Measurements from ENCODE around the gene DNAH8. TPM values are rescaled to one million over a fixed set of nuclear protein-coding genes. Genes with fewer than 3 reads are reported as not detected.

DNAH8 gene
- total and polyA plus RNA-seq, 2 donors (not counting 3 experiments of a cell fraction or from before 2014, with no cell fraction given) = 0.29 to 0.61 TPM

DNA sequence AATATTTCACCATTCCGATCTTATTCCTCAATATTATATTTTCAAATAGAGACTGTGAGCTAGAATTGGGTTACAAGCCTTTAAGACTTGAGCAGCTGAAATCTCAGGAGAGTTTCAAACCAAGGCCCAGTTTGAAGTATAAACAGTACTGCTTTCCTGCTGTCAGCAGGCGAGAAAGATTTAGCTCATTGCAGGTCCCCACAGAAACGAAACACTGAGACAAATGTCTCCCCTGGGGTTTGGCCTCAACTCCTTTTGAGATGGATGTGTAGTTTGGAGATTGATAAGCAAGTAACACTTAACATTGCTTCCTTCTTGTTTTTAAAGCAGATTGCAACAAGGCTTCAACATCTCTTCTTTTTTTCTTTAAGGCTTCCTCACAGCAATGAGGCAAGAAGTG is 311.1 kb downstream of the DNAH8 start:
- no peak overlapping the region for H2AFZ ChIP-seq (ENCODE audit: low read depth, low read length)
- no peaks in the 10 kb centered on the region for H3K4me1 ChIP-seq (ENCODE audit: control insufficient read depth, extremely low read depth, insufficient read depth, low read length)
- H3K4me3 ChIP-seq (replicated peaks in 1 of 3; ENCODE audit: insufficient read depth in 1 of 3, low read depth in 1 of 3, low read length in 3 of 3) = no peak overlapping the region
- no peaks in the 10 kb centered on the region for H3K9me1 ChIP-seq (replicated peaks; ENCODE audit: control insufficient read depth, extremely low read depth, insufficient read depth, low read length)
- no TSS peak for BruUV-seq (replicated peaks)
- no peak overlapping the region for H3K9ac ChIP-seq (replicated peaks; ENCODE audit: extremely low read depth, insufficient read depth, low read length)
- dilution Hi-C loops (cut with MboI; ENCODE audit: extremely low pct_ligation_motif_present, low sequenced_read_pairs) (no loop called here), intact Hi-C loops (cut with micrococcal nuclease) (no loop called here)
- no peaks in the 10 kb centered on the region for H3K9me3 ChIP-seq (replicated peaks; ENCODE audit: control insufficient read depth, insufficient read depth, low read length)
- H3K4me2 ChIP-seq (ENCODE audit: insufficient read depth, low read length) = no peak overlapping the region
- DNase-seq (ENCODE audit: low read depth, low spot score) (no peak), FAIRE-seq (no peak)
- no peaks in the 10 kb centered on the region for H4K20me1 ChIP-seq (replicated peaks; ENCODE audit: control insufficient read depth, extremely low read depth, insufficient read depth, low read length)
- CTCF ChIA-PET = interaction anchor here (0.8 to 1.6 kb wide), 3 partner anchors 9 to 279 kb away, joined by 3 to 5 read pairs (median 3); no protein-coding TSS in a partner anchor
- H3K36me3 ChIP-seq (ENCODE audit: control insufficient read depth in 2 of 2, extremely low read depth in 1 of 2, insufficient read depth in 2 of 2, low read length in 2 of 2) = no peaks in the 10 kb centered on the region
- TF ChIP-seq, protein P1, sequence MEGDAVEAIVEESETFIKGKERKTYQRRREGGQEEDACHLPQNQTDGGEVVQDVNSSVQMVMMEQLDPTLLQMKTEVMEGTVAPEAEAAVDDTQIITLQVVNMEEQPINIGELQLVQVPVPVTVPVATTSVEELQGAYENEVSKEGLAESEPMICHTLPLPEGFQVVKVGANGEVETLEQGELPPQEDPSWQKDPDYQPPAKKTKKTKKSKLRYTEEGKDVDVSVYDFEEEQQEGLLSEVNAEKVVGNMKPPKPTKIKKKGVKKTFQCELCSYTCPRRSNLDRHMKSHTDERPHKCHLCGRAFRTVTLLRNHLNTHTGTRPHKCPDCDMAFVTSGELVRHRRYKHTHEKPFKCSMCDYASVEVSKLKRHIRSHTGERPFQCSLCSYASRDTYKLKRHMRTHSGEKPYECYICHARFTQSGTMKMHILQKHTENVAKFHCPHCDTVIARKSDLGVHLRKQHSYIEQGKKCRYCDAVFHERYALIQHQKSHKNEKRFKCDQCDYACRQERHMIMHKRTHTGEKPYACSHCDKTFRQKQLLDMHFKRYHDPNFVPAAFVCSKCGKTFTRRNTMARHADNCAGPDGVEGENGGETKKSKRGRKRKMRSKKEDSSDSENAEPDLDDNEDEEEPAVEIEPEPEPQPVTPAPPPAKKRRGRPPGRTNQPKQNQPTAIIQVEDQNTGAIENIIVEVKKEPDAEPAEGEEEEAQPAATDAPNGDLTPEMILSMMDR (IDR thresholded peaks at IDR 0.05; ENCODE audit: extremely low read depth in 1 of 2, insufficient read depth in 1 of 2, low read depth in 1 of 2, low read length in 2 of 2) = no peak
- TF ChIP-seq FOS (IDR thresholded peaks at IDR 0.05; ENCODE audit: borderline replicate concordance, insufficient read depth, low read length) (no peak), EZH2 (IDR thresholded peaks at IDR 0.05; ENCODE audit: borderline replicate concordance, low read depth, low read length, severe bottlenecking) (no peak), POLR2A (IDR thresholded peaks at IDR 0.05; ENCODE audit: low read depth, low read length) (no peak), JUN (IDR thresholded peaks at IDR 0.05; ENCODE audit: borderline replicate concordance, insufficient read depth, insufficient read length, low read depth) (no peak), MYC (IDR thresholded peaks at IDR 0.05; ENCODE audit: low read depth, low read length) (no peak), GATA2 (IDR thresholded peaks at IDR 0.05; ENCODE audit: insufficient read depth, insufficient read length, low read depth, low read length) (no peak), POLR2AphosphoS5 (IDR thresholded peaks at IDR 0.05; ENCODE audit: insufficient read depth, low read depth, low read length) (no peak)
- TF ChIP-seq, protein P2, sequence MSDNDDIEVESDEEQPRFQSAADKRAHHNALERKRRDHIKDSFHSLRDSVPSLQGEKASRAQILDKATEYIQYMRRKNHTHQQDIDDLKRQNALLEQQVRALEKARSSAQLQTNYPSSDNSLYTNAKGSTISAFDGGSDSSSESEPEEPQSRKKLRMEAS (IDR thresholded peaks at IDR 0.05; ENCODE audit: insufficient read depth, insufficient read length) = no peak
- no peak overlapping the region for H3K27ac ChIP-seq (ENCODE audit: insufficient read depth, low read depth, low read length)
- peaks cover 0 to 3% of the 10 kb centered on the region in 2 experiments for H3K27me3 ChIP-seq (ENCODE audit: control insufficient read depth in 2 of 2, insufficient read depth in 2 of 2, low read length in 2 of 2)
- H3K79me2 ChIP-seq (ENCODE audit: control insufficient read depth, insufficient read depth, low read length) = no peaks in the 10 kb centered on the region
- POLR2A ChIA-PET = no interaction called here
